GM19238 (cell line): ENCODE measurements around the gene KAZALD1.

ENCODE experiments used
- DNase-seq: peaks from one replicate; pipeline ENCODE4 v3.0.0; 2011; ENCODE audit warnings: low spot score; ENCODE audit not compliant: insufficient read length

The KAZALD1 gene

GRCh38 chr10:101061624-101062231 is at the start of gene KAZALD1:
Gene KAZALD1, plus strand, starts transcription at chr10:101061989. Its CDS starts 604 bp downstream, at chr10:101062593.
- DNase-seq, result no peak

- DNase-seq, result peak; percentile 85
These were observed 49.0 kb upstream of the KAZALD1 start for GRCh38 chr10:101012525-101013364.

- DNase-seq, result no peak
These were observed 48.4 kb upstream of the KAZALD1 start for GRCh38 chr10:101013365-101013825.

- DNase-seq, result peak; percentile 79
These were observed 47.4 kb upstream of the KAZALD1 start for GRCh38 chr10:101014230-101014884.

- DNase-seq, result no peak
These were observed 46.7 kb upstream of the KAZALD1 start for GRCh38 chr10:101014966-101015581.

- no peak for DNase-seq
These were observed 46.2 kb upstream of the KAZALD1 start for GRCh38 chr10:101015582-101015973.

GRCh38 chr10:101016814-101017213 is 45.0 kb upstream of the KAZALD1 start:
- DNase-seq, result no peak

- no peak for DNase-seq
These were observed 43.6 kb upstream of the KAZALD1 start for GRCh38 chr10:101018118-101018599.

GRCh38 chr10:101018600-101019439 is 43.0 kb upstream of the KAZALD1 start:
- DNase-seq, result peak; percentile 67

GRCh38 chr10:101019440-101019703 is 42.4 kb upstream of the KAZALD1 start:
- no peak for DNase-seq

- DNase-seq, result no peak
These were observed 41.2 kb upstream of the KAZALD1 start for GRCh38 chr10:101020427-101021075.

GRCh38 chr10:101021239-101021638 is 40.5 kb upstream of the KAZALD1 start:
- DNase-seq, result no peak

GRCh38 chr10:101021692-101022251 is 40.0 kb upstream of the KAZALD1 start:
- no peak for DNase-seq

- DNase-seq, result no peak
These were observed 38.7 kb upstream of the KAZALD1 start for GRCh38 chr10:101022967-101023705.

- no peak for DNase-seq
These were observed 34.6 kb upstream of the KAZALD1 start for GRCh38 chr10:101027106-101027720.

GRCh38 chr10:101028446-101029337 is 33.1 kb upstream of the KAZALD1 start:
- DNase-seq, result no peak

GRCh38 chr10:101029520-101030295 is 32.1 kb upstream of the KAZALD1 start:
- no peak for DNase-seq
